Lung (tissue), 12 donors: ENCODE measurements around the gene HAUS6. TPM values are rescaled to one million over a fixed set of nuclear protein-coding genes. Genes with fewer than 3 reads are reported as not detected.

ENCODE experiments used
- ATAC-seq: fragments of 200-7000 bp; cut with Tn5 transposase; one replicate; pipeline ENCODE4 v1.9.1; 2020; ENCODE audit warnings: moderate number of reproducible peaks; ENCODE audit not compliant: insufficient read depth, low FRiP score
- DNase-seq, 3 donors: peaks; one replicate each; pipeline ENCODE4 v3.0.0-alpha.2; 2013 to 2017
- H3K27ac ChIP-seq, 2 donors: one replicate each; pipeline ENCODE4 v1.5.1; 2013; ENCODE audit warnings: mild to moderate bottlenecking in 2 of 2, moderate library complexity in 2 of 2, control low read depth in 1 of 2, inconsistent platforms in 1 of 2, low read depth in 1 of 2, low read length in 1 of 2
- H3K27me3 ChIP-seq, 3 donors: one replicate each; pipeline ENCODE4 v1.5.1; 2013; ENCODE audit warnings: low read length in 2 of 3; ENCODE audit not compliant: control insufficient read depth in 3 of 3, insufficient read depth in 3 of 3
- H3K36me3 ChIP-seq, 4 donors: one replicate each; pipeline ENCODE4 v1.5.1; 2013; ENCODE audit warnings: low read length in 4 of 4, mild to moderate bottlenecking in 1 of 4, moderate library complexity in 1 of 4; ENCODE audit not compliant: control insufficient read depth in 4 of 4, insufficient read depth in 4 of 4
- H3K4me1 ChIP-seq, 5 donors: one replicate each; pipeline ENCODE4 v1.5.1; 2013; ENCODE audit warnings: low read length in 5 of 5, mild to moderate bottlenecking in 2 of 5, moderate library complexity in 1 of 5; ENCODE audit not compliant: control insufficient read depth in 5 of 5, insufficient read depth in 5 of 5
- H3K4me3 ChIP-seq: one replicate; pipeline ENCODE4 v1.5.1; 2013; ENCODE audit warnings: mild to moderate bottlenecking, control low read depth, moderate library complexity
- H3K9ac ChIP-seq, 2 donors: one replicate each; pipeline ENCODE4 v1.5.1; 2013; ENCODE audit warnings: low read length in 2 of 2, control low read depth in 1 of 2; ENCODE audit not compliant: insufficient read depth in 1 of 2
- H3K9me3 ChIP-seq, 4 donors: one replicate each; pipeline ENCODE4 v1.5.1; 2013; ENCODE audit warnings: low read length in 3 of 4, mild to moderate bottlenecking in 1 of 4, moderate library complexity in 1 of 4; ENCODE audit not compliant: control insufficient read depth in 4 of 4, insufficient read depth in 3 of 4
- WGBS, 2 donors: extraction: QIAGEN DNeasy Blood & Tissue Kit; methylation state at CpG; one replicate each; pipeline ENCODE4 v1.1.7; 2013; 5-methylcytosine and 5-hydroxymethylcytosine counted together
- polyA plus RNA-seq, 2 donors: library from polyadenylated mRNA; stranded (reverse); fragments of 200-250 nt; gene quantifications; one replicate each; pipeline ENCODE4 v1.2.1, GENCODE V29; 2013
- total RNA-seq, 2 donors: library from RNA; depleted of rRNA in 1 of 2; stranded (reverse); fragments of >200 nt in 1 of 2; gene quantifications; one replicate each; pipeline ENCODE4 v1.2.1, GENCODE V29; 2014 to 2021
- TF ChIP-seq, protein P1 (sequence below): IDR thresholded peaks from 2 replicates; pipeline ENCODE4 v1.5.1; 2012; ENCODE audit warnings: mild to moderate bottlenecking; ENCODE audit errors: control extremely low read depth, extremely low read depth
- donor health status: control.
- donor health status: control.
- donor health status: Bipolar disorder and iron deficiency.
- donor health status: healthy.
- donor health status: DM: yes; HTN: yes; CAD: no.

HAUS6 gene
- total and polyA plus RNA-seq, 4 donors: 3.6 to 13.1 (median 5.7) TPM

DNA sequence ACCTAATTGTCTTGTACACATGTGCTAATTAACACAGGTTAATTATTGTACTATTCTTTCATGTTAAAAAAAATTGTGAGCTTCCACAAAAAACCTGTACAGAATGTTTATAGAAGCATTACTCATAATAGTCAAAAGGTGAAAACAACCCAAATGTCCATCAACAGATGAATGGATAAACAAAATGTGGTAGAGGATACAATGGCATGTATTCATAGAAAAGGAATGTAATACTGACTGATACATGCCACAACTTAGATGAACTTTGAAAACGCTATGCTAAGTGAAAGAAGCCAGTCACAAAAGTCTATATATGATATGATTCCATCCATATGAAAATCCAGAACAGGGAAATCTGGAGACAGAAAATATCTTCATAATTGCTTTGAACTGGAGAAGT lies 27.9 kb downstream of the HAUS6 start:
- no peak overlapping the region for H3K27ac ChIP-seq
- no peak overlapping the region for H3K9ac ChIP-seq
- H3K4me3 ChIP-seq: no peak overlapping the region
- DNase-seq (no peak), ATAC-seq (no peak)
- 81 to 83% methylated on average over 1 of the region's 1 CpG for WGBS, 2 donors
- no peaks in the 10 kb centered on the region for H3K9me3 ChIP-seq
- H3K4me1 ChIP-seq: peaks cover 0 to 1% (median 0%) of the 10 kb centered on the region in 5 donors
- H3K36me3 ChIP-seq: peaks cover 24 to 29% (median 26%) of the 10 kb centered on the region in 4 donors
- TF ChIP-seq, protein P1, sequence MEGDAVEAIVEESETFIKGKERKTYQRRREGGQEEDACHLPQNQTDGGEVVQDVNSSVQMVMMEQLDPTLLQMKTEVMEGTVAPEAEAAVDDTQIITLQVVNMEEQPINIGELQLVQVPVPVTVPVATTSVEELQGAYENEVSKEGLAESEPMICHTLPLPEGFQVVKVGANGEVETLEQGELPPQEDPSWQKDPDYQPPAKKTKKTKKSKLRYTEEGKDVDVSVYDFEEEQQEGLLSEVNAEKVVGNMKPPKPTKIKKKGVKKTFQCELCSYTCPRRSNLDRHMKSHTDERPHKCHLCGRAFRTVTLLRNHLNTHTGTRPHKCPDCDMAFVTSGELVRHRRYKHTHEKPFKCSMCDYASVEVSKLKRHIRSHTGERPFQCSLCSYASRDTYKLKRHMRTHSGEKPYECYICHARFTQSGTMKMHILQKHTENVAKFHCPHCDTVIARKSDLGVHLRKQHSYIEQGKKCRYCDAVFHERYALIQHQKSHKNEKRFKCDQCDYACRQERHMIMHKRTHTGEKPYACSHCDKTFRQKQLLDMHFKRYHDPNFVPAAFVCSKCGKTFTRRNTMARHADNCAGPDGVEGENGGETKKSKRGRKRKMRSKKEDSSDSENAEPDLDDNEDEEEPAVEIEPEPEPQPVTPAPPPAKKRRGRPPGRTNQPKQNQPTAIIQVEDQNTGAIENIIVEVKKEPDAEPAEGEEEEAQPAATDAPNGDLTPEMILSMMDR: no peak
- no peaks in the 10 kb centered on the region for H3K27me3 ChIP-seq

DNA sequence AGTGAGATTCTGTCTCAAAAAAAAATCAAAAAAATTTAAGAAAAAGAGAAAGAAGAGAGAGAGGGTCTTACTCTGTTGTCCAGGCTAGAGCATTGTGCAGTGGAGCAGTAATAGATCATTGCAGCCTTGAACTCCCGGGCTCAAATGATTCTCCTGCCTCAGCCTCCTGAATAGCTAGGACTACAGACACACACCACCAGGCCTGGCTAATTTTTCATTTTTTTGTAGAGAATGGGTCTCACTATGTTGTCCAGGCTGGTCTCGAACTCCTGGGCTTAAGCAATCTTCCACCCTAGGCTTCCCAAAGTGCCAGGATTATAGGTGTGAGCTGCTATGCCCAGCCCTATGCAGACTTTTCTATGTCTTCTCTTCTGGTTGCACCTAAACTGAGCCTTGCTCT lies 28.5 kb downstream of the HAUS6 start:
- no peak overlapping the region for H3K4me3 ChIP-seq
- H3K9me3 ChIP-seq: no peaks in the 10 kb centered on the region
- peaks cover 23 to 32% (median 28%) of the 10 kb centered on the region in 4 donors for H3K36me3 ChIP-seq
- ATAC-seq (no peak), DNase-seq (no peak)
- H3K9ac ChIP-seq: no peak overlapping the region
- H3K27ac ChIP-seq: no peak overlapping the region
- H3K27me3 ChIP-seq: no peaks in the 10 kb centered on the region
- peaks cover 0 to 1% (median 0%) of the 10 kb centered on the region in 5 donors for H3K4me1 ChIP-seq
- 93 to 100% methylated on average over 2 of the region's 2 CpGs for WGBS, 2 donors
- TF ChIP-seq, protein P1: no peak

- no peak overlapping the region for H3K9ac ChIP-seq
- TF ChIP-seq, protein P1: no peak
- H3K27ac ChIP-seq: no peak overlapping the region
- H3K36me3 ChIP-seq: peaks cover 5 to 24% (median 17%) of the 10 kb centered on the region in 4 donors
- ATAC-seq (no peak), DNase-seq (no peak)
- no peaks in the 10 kb centered on the region for H3K9me3 ChIP-seq
- no peaks in the 10 kb centered on the region for H3K4me1 ChIP-seq
- no peaks in the 10 kb centered on the region for H3K27me3 ChIP-seq
- H3K4me3 ChIP-seq: no peak overlapping the region
These were observed 45.7 kb downstream of the HAUS6 start for GRCh38 chr9:19057033-19057432.
